ENCODE results near the gene RAET1E. TPM values are rescaled to one million over a fixed set of nuclear protein-coding genes. Genes with fewer than 3 reads are reported as not detected.

RAET1E gene
- total RNA-seq, 1 donor from 2014 or later, result not detected

- H3K27ac Mint-ChIP-seq, result no peak overlapping the region
Observed at GRCh38 chr6:149885888-149886287, 12.0 kb downstream of the RAET1E start.

GRCh38 chr6:149884617-149885016 is 13.3 kb downstream of the RAET1E start:
- Mint-ChIP-seq H3K4me1 (peaks cover 7% of the 10 kb centered on the region), H3K27me3 (ENCODE audit: low read depth) (peaks cover 61% of the 10 kb centered on the region), H3K4me3 (no peak overlapping the region), H3K36me3 (no peaks in the 10 kb centered on the region), H3K9me3 (no peaks in the 10 kb centered on the region), H3K27ac (no peak overlapping the region)
- no peak for DNase-seq (ENCODE audit: low spot score in 2 of 2, unreplicated experiment in 2 of 2)
- TF ChIP-seq, protein P1, sequence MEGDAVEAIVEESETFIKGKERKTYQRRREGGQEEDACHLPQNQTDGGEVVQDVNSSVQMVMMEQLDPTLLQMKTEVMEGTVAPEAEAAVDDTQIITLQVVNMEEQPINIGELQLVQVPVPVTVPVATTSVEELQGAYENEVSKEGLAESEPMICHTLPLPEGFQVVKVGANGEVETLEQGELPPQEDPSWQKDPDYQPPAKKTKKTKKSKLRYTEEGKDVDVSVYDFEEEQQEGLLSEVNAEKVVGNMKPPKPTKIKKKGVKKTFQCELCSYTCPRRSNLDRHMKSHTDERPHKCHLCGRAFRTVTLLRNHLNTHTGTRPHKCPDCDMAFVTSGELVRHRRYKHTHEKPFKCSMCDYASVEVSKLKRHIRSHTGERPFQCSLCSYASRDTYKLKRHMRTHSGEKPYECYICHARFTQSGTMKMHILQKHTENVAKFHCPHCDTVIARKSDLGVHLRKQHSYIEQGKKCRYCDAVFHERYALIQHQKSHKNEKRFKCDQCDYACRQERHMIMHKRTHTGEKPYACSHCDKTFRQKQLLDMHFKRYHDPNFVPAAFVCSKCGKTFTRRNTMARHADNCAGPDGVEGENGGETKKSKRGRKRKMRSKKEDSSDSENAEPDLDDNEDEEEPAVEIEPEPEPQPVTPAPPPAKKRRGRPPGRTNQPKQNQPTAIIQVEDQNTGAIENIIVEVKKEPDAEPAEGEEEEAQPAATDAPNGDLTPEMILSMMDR (IDR thresholded peaks at IDR 0.05; ENCODE audit: unreplicated experiment), result no peak

More at GRCh38 chr6:149885888-149886287, 12.0 kb downstream of the RAET1E start:
- Mint-ChIP-seq H3K27me3 (ENCODE audit: low read depth) (peaks cover 61% of the 10 kb centered on the region), H3K9me3 (no peaks in the 10 kb centered on the region), H3K4me3 (no peak overlapping the region), H3K36me3 (no peaks in the 10 kb centered on the region), H3K4me1 (peaks cover 7% of the 10 kb centered on the region)
- TF ChIP-seq, protein P1 (IDR thresholded peaks at IDR 0.05; ENCODE audit: unreplicated experiment), result no peak
- DNase-seq (ENCODE audit: low spot score in 2 of 2, unreplicated experiment in 2 of 2), result no peak

- TF ChIP-seq, protein P1 (IDR thresholded peaks at IDR 0.05; ENCODE audit: unreplicated experiment), result no peak
- Mint-ChIP-seq H3K4me3 (no peak overlapping the region), H3K27ac (no peak overlapping the region), H3K4me1 (peaks cover 7% of the 10 kb centered on the region), H3K27me3 (ENCODE audit: low read depth) (peaks cover 62% of the 10 kb centered on the region), H3K9me3 (no peaks in the 10 kb centered on the region), H3K36me3 (no peaks in the 10 kb centered on the region)
- DNase-seq (ENCODE audit: low spot score in 2 of 2, unreplicated experiment in 2 of 2), result no peak
Observed at GRCh38 chr6:149884215-149884614, 13.7 kb downstream of the RAET1E start.

GRCh38 chr6:149881860-149882259 is 16.1 kb downstream of the RAET1E start:
- Mint-ChIP-seq H3K9me3 (no peaks in the 10 kb centered on the region), H3K27ac (no peak overlapping the region), H3K4me1 (peaks cover 7% of the 10 kb centered on the region), H3K27me3 (ENCODE audit: low read depth) (peaks cover 73% of the 10 kb centered on the region), H3K36me3 (no peaks in the 10 kb centered on the region), H3K4me3 (no peak overlapping the region)
- TF ChIP-seq, protein P1 (IDR thresholded peaks at IDR 0.05; ENCODE audit: unreplicated experiment), result no peak
- DNase-seq (ENCODE audit: low spot score in 2 of 2, unreplicated experiment in 2 of 2), result no peak

- DNase-seq (ENCODE audit: low spot score in 2 of 2, unreplicated experiment in 2 of 2), result no peak
- TF ChIP-seq, protein P1 (IDR thresholded peaks at IDR 0.05; ENCODE audit: unreplicated experiment), result no peak
- peaks cover 7% of the 10 kb centered on the region for H3K4me1 Mint-ChIP-seq
- H3K9me3 Mint-ChIP-seq, result no peaks in the 10 kb centered on the region
- peaks cover 74% of the 10 kb centered on the region for H3K27me3 Mint-ChIP-seq (ENCODE audit: low read depth)
- no peaks in the 10 kb centered on the region for H3K36me3 Mint-ChIP-seq
- no peak overlapping the region for H3K4me3 Mint-ChIP-seq
- H3K27ac Mint-ChIP-seq, result no peak overlapping the region
Observed at GRCh38 chr6:149881066-149881766, 16.7 kb downstream of the RAET1E start.
